Stimulated activated CD4-positive, alpha-beta T cell treated with anti-CD3 and anti-CD28 coated beads, Interleukin-12 subunit alpha, Interleukin-12 subunit beta, amount 100 ng/mL, for 48 hours (primary cell): ENCODE results near the gene CREB3L4.

ENCODE experiments used
- DNase-seq, 3 donors: peaks; one replicate each; pipeline ENCODE4 v3.0.0-alpha.2; 2020; ENCODE audit warnings: low read depth in 2 of 3, low spot score in 1 of 3

Gene CREB3L4

DNA sequence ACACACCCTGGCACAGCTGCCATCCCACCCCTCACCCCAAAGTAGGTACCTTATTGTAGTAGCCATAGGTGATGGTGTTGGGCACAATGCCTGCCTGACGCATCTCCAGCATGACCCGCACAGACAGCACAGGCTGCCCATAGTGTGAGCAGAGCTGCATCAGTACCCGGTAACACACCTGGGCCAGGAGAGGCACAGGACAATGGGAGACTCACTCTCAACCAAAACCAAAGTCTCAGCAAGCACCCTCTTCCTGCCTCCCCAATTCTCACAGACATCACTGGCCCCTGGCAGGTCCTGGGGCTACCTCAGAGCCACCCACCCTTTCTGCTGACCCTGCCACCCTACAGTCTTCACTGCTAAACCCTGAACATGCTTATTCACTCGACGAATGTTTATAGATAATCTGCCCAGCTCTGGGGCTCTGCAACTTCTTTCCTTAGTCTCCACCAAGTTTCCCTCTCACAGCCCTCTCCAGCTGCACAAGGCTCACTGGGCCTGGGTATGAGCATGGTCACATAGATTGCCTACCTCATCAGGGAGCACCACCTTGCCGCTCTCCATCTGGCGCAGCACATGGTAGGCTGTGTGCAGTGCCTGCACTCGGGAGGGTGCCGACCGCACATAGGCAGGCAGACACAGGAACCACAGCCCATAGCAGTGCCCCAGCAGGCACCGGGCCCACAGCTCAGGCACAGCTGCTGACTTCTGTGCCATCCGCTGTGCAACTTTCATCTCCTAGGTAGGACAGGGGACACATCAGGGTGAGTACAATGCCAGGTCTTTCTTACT, 31.5 kb upstream of the CREB3L4 start:
- no peak for DNase-seq

DNA sequence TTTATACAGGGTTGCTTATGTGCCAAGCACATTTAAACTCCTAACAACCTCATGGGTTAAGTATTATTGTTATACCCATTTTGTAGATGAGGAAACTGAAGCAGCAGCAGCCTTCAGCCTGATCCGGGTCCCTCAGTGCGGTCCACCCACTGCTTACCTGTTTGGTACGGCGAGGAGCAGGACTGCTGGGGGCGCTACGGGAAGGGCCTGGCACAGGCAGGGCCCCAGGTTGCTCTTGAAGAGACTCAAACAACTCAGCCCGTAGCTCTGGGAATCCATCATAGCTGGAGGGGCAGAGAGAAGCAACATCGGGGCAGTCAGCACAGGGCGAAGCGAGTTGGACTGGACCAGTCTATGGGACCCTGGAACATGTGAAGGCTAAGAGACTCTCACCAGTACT, 30.4 kb upstream of the CREB3L4 start:
- no peak for DNase-seq

DNA sequence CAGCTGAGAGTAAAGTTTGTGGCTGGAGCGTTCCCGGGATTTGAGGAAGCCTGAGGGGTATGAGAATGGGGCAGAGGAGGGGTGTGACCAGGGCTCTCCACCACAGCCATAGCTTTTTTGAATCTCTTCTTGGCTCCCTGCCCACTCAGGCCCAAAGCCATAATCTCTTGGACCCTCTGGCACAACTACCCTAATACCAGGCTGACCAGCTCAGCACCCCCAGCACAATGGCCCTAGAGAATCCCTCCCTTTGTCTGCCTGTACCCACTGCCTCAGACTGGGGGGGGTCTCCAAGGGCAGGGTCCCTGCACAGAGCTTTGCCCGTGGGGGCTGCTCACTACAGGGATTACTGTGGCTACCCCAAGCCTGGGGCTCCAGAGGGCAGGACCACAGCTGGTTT, 28.7 kb upstream of the CREB3L4 start:
- no peak for DNase-seq

DNA sequence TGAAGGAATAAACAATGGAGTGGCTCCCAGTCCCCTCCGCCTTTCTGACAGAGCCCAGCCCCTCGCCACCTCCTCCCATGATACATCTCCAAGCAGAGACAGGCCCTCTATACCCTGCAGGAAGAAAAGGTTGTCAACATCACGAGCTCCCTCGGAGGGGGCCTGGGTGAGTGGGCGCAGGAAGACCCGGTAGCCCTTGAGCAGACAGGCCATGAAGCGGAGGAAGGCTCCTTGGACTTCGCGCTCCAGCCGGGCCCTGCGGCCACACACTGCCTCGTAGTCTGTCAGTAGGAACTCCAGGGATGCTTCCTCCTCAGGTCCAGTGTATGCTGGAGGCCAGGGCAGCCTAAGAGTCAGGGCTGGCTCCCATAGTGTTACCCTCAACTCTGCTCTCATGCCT, 28.2 kb upstream of the CREB3L4 start:
- DNase-seq, result no peak

GRCh38 chr1:153940756-153941155, 26.9 kb upstream of the CREB3L4 start:
- no peak for DNase-seq

GRCh38 chr1:153941826-153942725, 25.6 kb upstream of the CREB3L4 start:
- no peak for DNase-seq

GRCh38 chr1:153942766-153943549, 24.7 kb upstream of the CREB3L4 start:
- DNase-seq, result no peak

GRCh38 chr1:153944005-153944826, 23.5 kb upstream of the CREB3L4 start:
- DNase-seq, result no peak

GRCh38 chr1:153944827-153945117, 22.9 kb upstream of the CREB3L4 start:
- no peak for DNase-seq

DNA sequence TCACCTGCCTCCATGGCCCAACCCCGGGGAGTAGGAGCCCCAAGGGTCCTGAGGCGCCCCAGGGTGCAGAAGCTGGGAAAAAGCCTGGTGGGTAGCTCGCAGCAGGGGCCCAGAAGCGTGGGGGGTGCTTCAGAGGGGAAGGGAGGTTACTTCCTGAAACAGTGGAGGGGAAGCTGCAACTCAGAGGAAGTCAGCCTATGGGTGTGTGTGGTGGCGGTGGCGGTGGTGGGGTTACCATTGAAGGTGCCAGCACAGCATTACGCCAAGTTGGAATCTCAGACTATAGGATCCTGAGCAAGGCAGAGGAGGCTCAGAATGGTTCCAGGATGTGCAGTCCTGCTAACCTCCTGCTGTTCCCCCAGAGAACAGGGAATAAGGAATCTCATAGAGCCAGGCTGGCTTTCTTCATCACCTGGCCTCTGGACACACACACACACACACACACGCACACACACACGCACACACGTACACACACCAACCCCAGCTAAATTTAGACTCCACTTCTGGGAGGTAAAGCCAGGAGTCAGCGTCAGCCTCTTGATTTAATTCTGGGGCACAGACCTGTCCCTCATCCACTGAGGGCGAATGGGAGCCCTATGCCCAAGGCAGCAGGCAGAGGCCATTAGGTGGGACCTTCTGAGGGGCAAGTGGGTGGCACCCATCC, 22.4 kb upstream of the CREB3L4 start:
- DNase-seq, result peak; percentile 52 to 61 (median 59)

DNA sequence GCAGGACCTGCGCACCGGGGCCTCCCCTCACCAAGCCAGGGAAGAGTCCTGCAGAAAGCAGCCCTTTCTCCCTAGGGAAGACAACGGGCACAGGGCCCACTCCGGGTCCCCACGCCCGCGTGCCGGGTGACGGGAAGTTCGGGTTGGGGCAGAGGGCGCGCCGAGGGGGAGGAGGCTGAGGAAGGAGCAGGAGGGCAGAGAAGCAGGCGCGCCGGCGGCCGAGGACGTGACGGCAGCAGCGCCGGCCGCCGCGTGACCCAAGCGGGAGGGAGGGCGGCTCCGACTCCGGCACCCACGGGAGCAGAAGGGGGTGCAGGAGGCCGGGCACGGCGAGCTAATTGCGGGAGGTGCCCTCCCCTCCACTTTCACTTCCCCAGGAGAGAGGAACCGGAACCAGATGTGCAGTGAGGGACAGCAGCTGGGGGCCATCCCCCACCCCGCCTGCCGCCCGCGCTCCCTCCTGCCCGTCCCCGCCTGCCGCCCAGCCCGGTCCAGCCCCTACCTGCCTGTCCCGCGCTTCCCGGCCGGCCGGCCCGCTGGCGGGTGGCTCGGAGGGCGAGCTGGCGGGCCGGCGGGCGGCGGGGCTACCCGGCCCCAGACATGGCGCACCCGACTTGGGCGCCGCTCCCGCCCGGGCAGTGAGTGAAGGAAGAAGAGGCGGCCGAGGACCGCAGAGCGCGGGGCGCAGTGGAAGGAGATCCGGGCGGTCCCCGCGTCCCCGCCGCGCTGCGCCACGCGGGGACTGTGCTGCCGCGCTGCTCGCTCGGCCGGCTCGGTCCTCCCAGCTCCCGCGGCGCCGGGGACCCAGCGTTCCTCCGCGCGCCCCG, 21.7 kb upstream of the CREB3L4 start:
- peak; percentile 38 to 62 (median 54) for DNase-seq

DNA sequence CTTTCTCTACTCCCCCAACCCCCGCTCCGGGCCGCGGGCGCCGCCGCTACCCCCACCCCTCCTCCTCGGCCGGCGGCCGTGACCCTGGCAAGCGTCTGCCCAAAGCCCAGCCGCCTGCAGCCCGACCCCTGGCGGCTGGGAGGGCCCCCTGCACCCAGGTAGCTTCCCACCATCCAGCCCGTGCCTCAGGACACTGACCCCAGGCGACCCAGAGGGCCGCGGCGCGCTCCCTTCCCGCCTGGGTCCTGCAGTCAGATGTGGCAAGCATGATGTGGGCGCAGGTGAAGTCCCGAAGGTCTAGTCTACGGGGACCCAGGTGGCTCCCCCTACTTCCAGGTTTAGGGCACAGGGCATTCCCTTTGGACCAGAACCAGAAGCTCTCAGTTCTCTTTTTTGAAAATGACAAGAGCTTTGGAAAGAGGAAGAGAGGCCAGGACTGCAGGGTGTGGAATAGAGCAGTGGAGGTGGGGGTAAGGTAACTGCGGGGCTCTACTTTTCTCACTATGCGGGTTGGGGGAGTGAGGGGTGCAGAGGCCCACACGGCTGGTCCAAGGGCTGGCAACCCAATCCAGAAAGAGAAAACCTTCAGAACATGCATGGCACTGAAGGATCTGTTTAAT, 21.0 kb upstream of the CREB3L4 start, which contains the start of gene DENND4B:
TSS of gene DENND4B (minus strand) at position 97 of the 620 bp plus-strand sequence. CDS start 2,344 bp downstream, outside the sequence.
- peak; percentile 57 to 76 (median 57) for DNase-seq

DNA sequence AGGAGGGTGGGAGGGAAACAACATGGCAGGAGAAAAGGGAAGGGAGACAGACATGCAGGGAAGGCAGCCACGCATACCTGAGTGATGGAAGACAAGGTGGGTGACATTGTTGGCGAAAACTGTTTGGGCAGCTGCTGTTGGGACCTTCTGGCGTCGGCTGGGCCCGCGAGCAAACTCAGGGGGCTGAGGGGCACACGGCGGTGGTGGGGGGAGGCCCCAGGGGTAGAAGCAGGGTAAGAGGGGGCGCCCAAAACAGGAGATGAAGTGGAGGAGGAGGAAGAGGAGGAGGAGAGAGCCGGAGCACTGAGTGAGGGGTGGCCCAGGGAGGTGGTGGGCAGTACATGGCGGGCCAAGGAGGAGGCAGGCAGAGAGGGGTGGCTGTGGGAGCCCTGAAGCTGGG, 16.5 kb upstream of the CREB3L4 start:
- DNase-seq, result no peak

GRCh38 chr1:153951801-153952200, 15.9 kb upstream of the CREB3L4 start:
- no peak for DNase-seq

DNA sequence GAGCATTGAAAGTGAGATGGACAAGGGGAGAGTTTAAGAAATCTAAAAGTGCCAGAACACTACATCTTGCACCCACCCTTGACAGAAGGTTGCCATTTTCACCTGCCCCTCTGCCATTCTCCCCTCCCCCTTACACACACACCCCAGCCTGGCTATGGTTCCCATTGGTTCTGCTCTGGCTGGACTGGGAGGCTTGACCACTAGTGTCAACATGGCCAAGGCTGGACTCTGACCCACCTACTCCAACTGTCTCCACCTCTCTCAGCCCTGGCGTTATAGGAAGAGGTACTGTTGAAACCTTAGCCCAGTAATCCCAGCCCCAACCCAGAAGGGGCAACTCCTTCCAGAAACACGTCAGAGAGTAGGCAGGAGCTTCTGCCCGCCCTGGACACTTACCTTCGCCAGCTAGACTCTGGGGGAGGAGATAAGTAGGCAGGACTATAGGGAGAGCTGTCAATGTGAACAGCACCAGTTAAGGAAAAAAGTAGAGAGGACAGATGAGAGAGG, 13.8 kb upstream of the CREB3L4 start:
- DNase-seq, result no peak

GRCh38 chr1:153954826-153955225, 12.9 kb upstream of the CREB3L4 start:
- no peak for DNase-seq

DNA sequence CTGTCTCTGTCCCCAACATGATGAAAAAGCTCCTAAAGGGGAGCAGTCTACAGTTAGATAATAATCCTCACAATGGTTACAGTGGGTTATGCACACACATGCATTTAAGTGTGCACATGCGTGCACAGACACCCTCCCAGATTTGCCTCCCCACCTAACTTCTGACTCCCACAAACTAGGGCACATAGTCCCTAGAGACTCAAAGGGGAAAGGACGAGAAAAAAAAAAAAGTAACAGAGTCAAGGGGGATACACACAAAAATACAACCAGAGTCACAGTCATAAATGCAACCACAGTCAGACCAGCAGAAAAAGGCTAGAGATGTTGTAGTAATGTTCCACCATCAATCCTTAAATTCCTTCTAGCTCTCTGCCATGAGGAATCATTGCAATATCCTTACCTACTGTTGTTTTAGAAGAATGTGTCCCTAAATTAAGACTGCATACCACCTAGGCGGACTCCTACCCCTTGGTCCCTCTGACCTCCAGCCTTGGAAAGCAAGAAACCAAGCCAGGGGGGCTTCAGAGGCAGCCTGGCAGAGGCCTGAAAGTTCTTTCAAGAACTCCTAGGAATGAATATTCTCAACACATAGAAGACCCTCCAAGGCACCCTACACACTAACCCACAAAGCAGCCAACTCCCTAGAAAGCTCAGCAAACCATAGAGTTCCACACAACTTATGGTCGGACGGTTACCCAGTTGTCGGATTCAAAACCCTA, 10.5 kb upstream of the CREB3L4 start:
- no peak for DNase-seq

DNA sequence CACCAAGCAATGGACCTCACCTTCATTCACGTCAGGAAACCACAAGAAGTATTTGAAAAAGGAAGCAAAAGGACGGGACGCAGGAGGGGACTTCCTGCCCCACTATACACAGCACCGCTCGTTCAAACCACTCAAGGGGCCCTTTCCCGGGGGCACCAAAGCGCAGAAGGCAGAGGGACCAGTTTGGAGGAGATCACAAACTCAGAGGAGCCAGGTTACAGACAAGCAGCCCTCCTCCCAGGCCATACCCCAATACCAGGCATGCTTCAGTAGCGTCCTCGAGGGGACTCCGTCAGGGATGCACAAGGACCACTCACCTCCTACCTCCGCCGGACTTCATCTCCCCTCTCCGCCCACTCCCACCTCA, 10.0 kb upstream of the CREB3L4 start:
- DNase-seq, result peak in 1 of 3 donors; percentile 22
